Measurements from ENCODE around the gene ATCAY.
"Not testable (repeated sequence)": the region's sequence is repeated elsewhere in the genome, so short reads cannot be mapped to it uniquely, and the experiment has no call there.

The ATCAY gene

DNA sequence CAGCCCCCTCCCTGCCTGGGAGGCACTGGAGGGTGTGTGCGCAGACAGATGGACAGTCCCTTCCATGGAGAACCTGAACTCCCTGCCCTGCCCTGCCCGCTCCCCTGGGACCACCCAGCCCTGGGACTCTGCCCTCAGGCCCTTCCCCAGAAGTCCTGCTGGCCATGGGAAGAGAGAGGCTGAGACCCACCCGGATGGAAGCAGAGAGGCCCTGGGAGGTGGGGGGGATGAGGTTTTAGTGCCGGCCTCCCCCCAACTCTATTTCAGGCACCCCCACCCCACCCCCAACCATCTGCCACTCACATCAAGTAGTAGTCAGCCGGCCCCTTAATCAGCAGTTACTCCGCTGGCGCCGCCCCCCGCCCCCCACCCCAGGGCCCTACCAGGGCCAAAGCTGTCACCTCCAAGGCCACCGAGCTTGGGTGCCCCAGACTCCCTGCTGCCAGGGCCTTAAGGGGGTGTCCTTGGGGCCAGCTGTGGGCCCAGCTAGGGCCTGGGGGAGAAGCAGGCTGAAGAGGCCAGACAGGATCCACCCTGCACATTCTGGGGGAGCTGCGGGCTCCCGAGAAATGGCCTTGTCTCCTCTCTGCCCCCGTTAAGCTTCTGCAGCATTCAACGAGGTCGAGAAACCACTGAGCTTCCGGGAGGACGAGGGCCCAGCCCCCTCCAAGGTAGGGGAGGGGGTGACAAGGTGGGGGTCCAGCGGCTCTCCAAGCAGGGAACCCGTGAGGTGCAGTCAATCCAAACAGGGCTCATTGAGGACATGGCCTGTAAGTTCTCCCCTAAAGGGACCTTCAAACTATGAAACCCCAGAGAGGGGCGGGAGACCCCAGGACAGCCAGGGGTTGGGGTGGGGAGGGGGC is 69.7 kb downstream of the ATCAY start:
- no peak for DNase-seq

DNA sequence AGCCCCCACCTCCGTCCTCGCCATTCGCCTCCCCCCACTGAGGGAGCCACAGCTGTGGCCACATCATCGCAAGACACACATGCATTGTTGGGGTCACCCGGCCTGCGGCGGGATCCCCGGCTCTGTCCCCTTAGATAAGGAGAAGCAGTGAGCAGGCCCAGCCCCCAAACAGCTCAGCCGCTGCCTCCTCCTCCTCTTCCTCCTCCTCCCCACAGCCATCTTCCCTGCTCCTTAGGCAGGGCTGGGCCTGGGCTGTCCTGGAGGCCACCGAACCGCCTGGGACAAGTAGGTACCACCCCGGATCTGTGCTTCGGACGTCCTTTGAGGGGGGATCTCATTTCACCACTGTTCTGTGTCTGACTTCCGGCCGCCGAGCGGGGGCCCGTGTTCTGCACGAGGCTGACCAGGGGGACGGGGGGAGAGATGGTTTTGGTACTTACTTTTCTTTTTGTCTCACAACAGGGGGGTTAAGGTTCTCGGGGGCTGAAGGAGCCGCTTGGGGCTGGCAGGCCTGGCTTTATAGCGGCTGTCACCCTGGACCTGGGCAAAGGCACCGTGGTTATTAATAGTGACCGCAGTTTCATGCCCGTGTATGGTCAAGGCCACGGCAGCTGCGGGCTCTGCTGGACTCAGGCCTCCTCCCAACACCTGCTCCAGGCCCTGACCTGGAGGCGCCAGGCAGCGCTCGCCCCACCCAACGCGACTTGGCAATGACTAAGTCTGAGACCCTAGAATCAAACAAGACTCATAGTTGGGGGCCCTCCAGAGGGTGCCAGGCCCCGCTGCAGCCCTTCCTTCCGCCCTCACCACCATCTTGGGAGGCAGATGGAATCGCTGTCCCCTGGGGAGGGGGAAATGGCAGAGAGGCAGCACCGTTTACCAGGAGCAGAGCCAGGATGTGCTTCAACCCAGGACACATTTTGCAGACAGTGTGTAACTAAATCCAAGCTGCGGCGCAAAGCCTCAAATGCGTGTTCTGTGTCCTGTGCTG is 70.7 kb downstream of the ATCAY start:
- DNase-seq: no peak

DNA sequence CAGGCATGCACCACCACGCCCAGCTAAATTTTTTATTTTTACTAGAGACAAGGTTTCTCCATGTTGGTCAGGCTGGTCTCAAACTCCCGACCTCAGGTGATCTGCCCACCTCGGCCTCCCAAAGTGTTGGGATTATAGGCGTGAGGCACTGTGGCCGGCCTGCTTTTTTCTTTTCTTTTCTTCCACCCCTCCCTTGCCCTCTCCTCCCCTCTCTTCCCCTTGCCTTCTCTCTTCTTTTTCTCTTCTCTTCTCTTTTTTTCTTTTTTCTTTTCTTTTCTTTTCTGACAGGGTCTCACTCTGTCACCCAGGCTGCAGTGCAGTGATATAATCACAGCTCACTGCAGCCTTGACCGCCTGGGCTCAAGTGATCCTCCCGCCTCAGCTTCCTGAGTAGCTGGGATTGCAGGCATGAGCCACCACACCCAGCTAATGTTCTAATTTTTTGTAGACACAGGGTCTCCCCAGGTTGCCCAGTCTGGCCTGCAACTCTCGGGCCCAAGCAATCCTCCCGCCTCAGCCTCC is 72.3 kb downstream of the ATCAY start:
- not testable (repeated sequence) for DNase-seq

DNA sequence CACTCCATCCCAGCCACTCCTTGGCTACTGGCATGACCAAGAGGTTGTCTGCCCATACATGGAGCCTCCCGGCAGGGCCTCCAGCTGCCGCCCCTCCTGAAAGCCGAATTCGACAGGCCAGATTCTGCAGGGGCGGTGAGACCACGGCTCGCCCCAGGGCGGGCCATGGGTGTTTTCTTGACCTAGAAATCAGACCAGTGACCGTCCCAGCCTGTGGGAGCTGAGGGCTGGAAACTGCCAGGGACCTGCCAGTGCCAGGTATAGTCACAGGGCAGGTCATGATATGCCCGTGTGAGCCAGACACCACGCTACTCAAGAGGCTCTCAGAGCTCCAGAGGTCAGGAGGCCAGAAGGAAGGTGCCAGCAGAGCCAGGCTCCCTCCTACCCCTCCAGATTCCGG is 73.6 kb downstream of the ATCAY start:
- no peak for DNase-seq

DNA sequence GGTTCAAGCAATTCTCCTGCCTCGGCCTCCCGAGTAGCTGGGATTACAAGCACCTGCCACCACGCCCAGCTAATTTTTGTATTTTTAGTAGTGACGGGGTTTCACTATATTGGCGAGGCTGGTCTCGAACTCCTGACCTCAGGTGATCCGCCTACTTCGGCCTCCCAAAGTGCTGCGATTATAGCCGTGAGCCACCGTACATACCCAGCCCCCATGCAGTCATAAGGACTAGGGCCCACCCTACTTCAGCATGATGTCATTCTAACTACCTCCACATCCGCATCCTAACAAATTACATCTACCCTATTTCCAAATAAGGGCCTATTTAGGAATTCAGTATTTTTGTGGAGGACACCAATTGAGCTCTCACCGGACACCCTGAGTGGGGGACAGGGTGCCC is 74.8 kb downstream of the ATCAY start:
- DNase-seq: not testable (repeated sequence)

DNA sequence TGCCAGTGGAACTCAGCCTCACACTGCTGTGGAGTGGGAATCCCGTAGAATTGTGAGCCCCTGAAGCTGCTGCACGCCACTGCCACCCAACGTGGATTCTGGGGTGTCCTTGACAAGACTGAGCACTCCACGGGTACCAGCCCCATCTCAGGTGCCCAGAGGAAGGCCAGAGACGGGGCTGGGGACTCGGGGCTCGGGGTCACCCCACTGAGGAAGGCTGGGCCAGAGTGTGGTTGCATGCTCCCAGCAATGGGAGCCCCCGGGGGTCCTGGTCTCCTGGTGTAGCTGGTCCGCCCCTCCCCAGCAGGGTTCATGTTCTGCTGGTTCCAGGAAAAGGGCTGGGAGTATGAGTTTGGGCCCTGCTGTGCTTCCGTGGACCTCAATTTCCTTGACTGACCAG is 75.2 kb downstream of the ATCAY start:
- DNase-seq: no peak

DNA sequence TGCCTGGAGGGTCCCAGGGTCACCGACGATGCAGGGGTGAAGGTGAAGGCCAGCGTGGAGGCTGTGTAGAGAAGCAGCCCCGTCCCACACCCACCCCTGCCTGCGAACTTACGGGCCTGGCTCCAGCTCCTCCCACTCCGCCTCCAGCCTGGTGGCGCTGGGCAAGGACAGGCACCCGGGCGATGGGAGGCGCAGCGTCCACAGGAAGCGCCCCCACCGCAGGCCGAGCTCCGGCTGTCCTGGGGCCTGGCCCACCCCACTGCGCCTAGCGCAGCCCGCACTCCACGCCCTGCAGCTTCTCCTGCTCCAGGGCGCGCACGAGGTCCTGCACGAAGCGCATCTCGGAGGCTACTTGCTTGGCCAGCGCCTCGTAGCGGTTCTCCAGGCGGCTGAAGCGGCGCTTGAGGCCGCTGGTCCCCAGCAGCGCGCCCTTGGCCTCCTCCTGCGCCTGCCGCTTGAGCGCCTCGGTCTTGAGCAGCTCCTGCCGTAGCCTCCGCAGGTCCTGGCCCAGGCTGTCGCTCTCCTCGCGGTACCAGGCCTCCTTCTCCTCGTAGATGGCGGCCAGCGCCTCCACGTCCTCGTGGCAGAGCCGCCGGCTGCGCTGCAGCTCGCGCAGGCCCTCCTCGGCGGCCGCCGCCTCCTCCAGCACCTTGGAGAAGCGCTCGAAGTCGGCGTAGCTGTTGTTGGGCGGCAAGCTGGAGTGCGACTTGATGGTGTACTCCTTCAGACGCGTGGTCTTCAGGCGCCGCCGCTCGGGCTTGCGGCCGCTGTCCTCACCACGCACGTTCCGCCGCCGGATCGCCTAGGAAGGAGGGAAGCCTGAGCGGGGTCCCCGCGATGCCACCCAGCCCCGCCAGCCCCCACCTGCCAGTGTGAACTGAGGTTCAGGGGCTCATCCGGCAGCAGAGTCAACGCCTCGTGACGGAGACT is 78.6 kb downstream of the ATCAY start:
- DNase-seq: no peak

DNA sequence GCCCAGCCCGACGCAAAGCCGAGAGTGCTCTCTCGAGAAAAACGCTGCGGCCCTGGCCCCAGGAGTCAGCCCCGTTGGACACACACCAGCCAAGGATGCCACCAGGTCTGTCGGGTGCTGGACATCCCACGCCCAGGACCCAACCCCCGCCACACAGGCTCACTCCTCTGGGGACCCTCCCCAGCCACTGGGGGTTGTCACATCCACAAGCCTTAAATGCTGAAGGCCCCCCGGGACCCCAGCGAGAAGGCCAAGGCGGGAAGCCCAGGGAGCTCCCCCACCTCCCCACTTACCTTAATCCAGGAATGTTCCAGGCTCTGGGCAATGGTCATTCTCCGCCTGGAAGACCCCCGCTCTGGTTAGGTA is 79.3 kb downstream of the ATCAY start:
- no peak for DNase-seq

DNA sequence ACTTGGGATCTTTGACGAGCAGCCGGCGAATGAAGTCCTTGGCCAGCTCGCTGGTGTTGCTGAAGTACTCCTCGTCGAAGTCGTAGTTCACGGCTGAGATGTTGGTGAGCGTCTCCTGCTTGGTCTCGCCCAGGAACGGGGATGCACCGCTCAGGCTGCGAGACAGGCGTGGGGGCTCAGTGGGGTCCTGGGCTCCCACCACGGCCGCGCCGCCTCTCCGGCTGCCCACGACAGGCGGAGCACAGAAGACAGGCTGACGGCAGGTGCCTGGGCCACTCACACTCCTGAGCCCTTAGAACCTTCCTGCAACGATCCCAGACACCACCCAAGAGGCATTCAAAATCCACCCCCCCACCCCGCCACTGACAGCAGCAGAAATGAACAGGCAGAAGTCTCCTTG is 80.5 kb downstream of the ATCAY start:
- no peak for DNase-seq

DNA sequence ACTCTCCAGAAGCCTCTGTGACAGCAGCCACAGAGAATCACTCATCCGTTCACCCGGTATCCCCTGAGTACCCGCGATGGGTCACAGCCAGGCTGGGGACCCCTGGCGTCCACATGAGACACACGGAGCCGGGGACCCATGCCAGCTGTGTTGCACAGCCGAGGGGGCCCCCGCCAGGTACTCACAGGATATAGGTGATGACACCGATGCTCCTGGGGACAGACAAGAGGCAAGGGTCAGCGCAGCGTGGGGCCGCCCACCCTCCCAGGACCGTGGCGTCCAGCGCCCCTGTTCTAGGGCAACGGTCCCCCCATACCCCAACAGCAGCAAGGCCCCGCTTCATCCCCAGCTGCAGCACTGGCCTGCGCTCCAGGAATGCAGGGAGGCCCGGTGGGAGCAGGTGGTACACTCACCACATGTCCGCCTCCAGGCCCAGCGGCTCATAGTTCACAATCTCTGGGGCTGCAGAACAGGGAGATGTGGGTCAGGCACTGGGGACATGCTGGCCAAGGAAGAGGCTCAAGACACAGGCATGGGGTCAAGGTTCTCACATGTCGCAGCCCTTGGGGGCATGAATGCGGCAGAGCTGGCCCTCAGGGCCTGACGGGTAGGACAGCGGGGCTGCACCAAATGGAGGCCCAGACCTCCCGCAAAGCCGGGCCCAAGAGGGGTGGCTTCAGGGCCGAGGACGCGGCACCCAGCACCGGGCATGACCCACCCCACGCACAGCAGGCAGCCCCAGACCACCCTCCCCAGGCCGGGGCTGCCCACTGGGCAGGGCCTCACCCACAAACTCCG is 83.2 kb downstream of the ATCAY start:
- no peak for DNase-seq

DNA sequence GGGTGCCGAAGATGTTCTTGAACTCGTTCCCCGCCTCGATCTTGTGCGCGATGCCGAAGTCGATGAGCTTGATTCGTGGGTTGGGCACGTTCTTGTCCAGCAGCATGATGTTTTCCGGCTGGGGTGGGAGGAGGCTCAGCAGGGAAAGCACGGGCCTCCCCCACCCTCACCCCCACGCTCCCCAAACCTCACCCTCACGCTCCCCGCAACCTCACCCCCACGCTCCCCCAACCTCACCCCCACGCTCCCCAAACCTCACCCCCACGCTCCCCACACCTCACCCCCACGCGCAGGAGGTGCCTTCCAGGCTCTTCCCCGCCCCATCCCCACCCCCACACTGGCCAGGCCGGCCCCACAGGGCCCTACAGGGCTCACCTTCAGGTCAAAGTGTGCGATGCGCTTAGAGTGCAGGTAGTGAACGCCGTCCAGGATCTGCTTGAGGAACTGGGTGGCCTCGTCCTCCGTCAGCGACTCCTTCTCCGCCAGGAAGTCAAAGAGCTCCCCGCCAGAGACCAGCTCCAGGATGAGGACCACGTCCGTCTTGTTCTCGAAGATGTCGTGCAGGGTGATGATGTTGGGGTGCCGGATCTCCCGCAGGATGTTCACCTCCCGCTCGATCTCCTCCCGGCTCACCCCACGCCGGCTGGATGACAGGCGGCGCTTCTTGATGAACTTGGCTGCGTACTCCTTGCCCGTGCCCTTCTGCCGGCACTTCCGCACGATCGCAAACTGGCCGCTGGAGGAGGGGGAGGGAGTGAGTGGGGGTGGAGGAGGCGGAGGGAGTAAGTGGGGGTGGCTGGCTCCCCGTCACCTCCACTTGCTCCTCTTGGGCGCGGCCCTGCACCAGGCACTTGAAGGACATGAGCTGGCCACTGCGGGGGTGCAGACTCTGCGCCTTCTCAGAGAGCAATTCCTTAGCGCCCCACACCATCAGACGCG is 84.0 kb downstream of the ATCAY start:
- no peak for DNase-seq

DNA sequence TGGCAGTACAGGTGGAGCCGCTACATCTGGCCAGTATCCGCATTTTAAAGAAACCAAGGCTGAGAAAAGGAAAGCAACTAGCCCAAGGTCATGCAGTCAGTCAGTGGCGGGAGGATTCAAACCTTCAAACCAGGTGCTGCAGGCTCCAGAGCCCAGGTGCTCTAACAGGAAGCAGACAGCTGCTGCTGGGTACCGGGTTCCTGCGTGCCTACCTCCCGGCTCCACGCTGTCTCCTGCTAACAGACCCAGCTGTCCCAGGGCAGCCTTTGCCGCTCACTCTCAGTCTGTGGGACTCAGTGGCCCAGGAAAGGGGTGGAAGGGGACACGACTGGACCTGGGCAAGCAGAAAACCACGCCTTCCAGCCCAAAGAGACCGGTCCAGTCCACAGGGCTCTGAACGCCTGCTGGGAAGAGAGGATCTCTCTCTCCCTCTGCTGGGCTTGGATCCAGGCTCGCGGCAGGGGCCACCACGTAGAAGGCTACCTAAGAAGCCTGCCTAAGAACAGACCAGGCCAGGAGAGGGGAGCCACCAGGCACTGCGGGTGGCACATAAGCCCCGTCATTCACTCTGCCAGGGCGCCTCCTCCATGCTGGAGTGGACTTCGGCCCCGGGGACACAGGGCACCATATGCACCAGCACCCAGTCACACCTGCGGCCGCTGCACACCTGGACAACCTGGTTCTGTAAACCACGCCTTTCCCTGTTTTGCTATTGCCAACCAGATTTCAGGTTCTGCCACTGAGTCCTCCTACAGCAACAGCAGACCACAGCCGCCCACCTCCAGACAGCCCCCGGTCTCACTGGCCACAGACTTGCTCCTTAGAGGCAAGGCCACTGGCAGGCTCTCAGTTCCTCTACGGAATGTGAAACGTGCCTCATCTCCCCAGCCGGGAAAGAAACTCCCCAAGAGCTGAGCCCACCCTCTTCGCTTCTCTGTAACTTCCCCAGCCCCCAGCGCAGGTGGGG is 85.8 kb downstream of the ATCAY start:
- no peak for DNase-seq

DNA sequence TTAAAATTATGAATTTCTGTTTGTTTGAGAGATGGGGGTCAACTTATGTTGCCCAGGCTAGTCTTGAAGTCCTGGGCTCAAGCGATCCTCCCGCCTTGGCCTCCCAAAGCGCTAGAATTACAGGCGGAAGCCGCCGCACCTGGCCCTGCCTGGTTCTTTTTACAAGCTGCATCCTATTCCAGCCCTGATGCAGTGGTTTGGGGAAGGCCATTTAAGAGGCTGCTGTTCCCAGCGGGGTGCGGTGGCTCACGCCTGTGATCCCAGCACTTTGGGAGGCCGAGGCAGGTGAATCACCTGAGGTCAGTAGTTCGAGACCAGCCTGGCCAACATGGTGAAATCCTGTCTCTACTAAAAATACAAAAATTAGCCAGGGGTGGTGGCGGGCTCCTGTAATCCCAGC is 87.5 kb downstream of the ATCAY start:
- not testable (repeated sequence) for DNase-seq

DNA sequence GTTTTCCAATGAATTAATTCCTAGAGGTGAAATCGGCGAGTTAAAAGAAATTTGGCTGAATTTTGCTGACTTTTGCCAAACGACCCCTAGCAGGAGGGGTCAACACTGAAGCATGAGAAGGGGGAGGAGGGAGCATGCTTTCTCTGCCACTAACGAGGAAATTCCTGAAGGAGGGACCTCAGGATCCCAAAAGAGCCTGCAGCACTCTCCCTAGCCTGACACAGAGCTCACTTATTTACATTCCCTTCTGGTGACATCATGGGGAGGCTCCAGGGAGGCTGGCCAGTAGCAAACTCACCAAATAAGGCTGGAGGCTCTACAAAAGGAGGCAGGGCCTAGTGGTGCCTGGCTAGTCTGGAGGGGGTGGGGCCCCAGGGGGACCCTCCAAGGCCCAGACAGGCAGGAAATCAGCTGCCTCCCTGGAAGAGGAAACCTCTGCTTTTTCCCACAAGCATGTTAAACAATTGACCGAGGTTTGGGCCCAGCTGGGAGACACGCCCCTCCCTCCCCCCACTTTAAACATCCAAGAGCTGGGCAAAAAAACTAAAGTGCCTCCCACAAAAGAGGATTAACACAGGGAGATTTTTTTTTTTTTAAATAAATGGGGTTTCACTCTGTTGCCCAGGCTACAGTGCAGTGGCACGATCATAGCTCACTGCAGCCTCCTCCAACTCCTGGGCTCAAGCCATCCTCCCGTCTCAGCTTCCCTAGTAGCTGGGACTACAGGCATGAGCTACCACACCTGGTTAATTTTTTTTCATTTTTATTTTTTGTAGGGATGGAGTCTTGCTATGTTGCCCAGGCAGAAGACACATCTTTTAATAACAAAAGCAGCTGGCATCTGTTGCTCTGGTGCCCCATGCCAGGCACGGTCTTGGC is 88.3 kb downstream of the ATCAY start:
- DNase-seq: peak; percentile 99

DNA sequence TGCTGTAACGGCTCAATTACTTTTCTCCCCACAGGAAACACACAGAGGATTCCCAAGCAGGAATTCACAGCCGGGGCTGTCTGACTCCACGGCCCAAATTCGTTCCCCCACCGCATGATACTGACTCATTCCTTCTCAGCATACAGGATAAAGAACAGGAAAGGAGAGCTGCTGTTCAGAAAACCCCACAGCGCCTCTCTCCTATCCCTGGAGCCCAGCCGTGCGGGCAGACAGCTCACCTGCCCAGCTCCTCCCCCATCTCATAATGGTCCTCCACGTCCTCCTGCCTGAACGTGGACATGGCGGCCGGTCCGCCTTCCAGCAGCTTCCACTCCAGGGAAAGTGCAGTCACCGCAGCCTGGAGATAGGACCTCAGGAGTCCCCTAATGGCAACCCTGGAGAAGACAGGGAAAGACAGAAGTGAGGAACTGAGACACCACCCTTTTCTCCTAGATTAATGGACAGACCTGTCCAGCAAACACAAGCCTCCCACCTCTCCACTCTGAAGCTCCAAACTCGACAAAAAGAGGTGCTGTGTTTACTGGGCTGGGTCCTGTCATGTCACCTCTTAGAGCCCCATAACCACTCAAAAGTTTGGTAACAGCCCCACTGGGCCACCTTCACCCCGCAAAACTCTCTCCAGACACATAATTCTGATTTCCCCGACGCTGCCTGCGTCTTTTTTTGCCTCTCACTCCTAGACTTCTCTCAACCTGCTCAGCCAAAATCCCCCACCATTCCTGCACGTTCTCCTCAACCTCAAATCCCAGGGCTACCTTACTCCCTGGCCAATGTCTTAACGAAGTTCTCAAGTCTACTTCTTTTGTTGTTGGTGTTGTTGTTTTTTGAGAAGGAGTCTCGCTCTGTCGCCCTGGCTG is 89.2 kb downstream of the ATCAY start:
- DNase-seq: peak; percentile 32

DNA sequence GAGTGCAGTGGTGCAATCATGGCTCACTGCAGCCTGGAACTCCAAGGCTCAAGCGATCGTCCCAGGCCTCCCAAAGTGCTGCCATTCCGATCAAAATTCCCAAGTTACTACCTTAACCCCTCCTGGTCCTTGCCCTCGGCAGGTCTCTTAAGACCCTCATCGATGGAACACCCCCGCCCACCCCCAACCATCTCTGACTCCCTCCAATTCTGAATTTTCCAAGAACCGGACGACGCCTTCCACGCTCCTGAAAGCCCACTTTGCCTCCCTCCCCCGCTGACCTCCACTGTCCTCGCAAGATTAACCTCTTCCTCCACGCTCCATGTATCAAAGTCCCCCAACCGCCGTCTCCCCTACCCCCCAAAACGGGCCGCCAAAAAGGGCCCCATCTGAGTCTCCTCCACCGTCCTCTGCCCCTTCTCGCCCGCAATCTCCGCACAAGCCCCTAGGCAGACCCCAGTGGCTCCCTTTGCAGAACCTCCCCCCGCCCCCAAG is 89.9 kb downstream of the ATCAY start:
- DNase-seq: no peak
